Mesodermal cell (in vitro differentiated cells): ENCODE results near the gene EML4.
"Not testable (repeated sequence)": the region's sequence is repeated elsewhere in the genome, so short reads cannot be mapped to it uniquely, and the experiment has no call there.

Experiments used
- H3K27ac ChIP-seq: 2 replicates; pipeline ENCODE4 v1.7.0; 2013; ENCODE audit warnings: mild to moderate bottlenecking, low read depth, low read length, moderate library complexity; ENCODE audit not compliant: severe bottlenecking
- H3K36me3 ChIP-seq: 2 replicates; pipeline ENCODE4 v1.7.1; 2013; ENCODE audit warnings: mild to moderate bottlenecking, low read length, moderate library complexity; ENCODE audit not compliant: control insufficient read depth, insufficient read depth
- H3K4me1 ChIP-seq: one replicate; pipeline ENCODE4 v1.7.1; 2013; ENCODE audit warnings: mild to moderate bottlenecking, low read length; ENCODE audit not compliant: insufficient read depth, control insufficient read depth, poor library complexity, severe bottlenecking
- H3K4me3 ChIP-seq: 2 replicates; pipeline ENCODE4 v1.7.0; 2013; ENCODE audit warnings: low read length, control low read depth, mild to moderate bottlenecking; ENCODE audit not compliant: insufficient read depth, poor library complexity, severe bottlenecking; ENCODE audit errors: extremely low read depth
- H3K9me3 ChIP-seq: 2 replicates; pipeline ENCODE4 v1.7.1; 2013; ENCODE audit warnings: mild to moderate bottlenecking, low read length, moderate library complexity; ENCODE audit not compliant: control insufficient read depth
- WGBS, 2 experiments: methylation state at CpG; one replicate each; pipeline ENCODE4 v1.1.5; 2013; ENCODE audit warnings: missing lambda C conversion rate in 2 of 2; ENCODE audit not compliant: insufficient coverage in 2 of 2; 5-methylcytosine and 5-hydroxymethylcytosine counted together

The EML4 gene

GRCh38 chr2:42331569-42332284 is 162.6 kb downstream of the EML4 start:
- Histone ChIP-seq H3K4me3 (no peak overlapping the region), H3K9me3 (no peaks in the 10 kb centered on the region), H3K27ac (no peak overlapping the region), H3K4me1 (no peaks in the 10 kb centered on the region), H3K36me3 (peaks cover 93% of the 10 kb centered on the region)
- 83 to 100% methylated on average over 1 to 2 of the region's 9 CpGs for WGBS, 2 experiments

GRCh38 chr2:42332575-42332974 is 163.4 kb downstream of the EML4 start:
- no peak overlapping the region for H3K4me3 ChIP-seq
- no peaks in the 10 kb centered on the region for H3K4me1 ChIP-seq
- peaks cover 94% of the 10 kb centered on the region for H3K36me3 ChIP-seq
- no peaks in the 10 kb centered on the region for H3K9me3 ChIP-seq
- WGBS, 2 experiments, result 97 to 100% methylated on average over 3 of the region's 4 CpGs
- H3K27ac ChIP-seq, result no peak overlapping the region

DNA sequence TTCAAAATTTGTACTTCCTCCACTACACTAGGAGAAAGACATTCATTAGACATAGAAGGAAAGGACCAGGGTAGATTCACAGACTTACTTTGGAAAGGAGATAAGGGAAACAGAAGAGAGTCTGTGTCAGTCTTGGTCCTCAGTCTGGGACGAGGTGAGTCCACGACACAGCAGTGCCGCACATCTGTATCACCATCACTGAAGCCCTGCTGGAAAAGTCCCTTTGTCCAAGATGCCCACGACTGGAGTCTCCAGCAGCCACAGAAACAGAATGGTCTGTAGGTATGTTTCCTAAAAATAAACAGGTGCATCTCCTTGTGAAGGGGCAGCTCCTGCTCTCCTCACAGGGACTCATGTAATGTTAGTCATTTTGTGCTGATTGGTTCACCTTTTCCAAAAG is 164.4 kb downstream of the EML4 start:
- Histone ChIP-seq H3K27ac (no peak overlapping the region), H3K36me3 (peaks cover 99% of the 10 kb centered on the region), H3K4me3 (no peak overlapping the region), H3K4me1 (no peaks in the 10 kb centered on the region), H3K9me3 (no peaks in the 10 kb centered on the region)
- WGBS, 2 experiments, result 84 to 100% methylated on average over 3 to 4 of the region's 4 CpGs

- Histone ChIP-seq H3K4me1 (no peaks in the 10 kb centered on the region), H3K4me3 (no peak overlapping the region), H3K36me3 (peaks cover 95% of the 10 kb centered on the region), H3K9me3 (no peaks in the 10 kb centered on the region), H3K27ac (no peak overlapping the region)
- WGBS, 2 experiments, result 80 to 100% methylated on average over 1 of the region's 3 CpGs
Observed at GRCh38 chr2:42334220-42334619, 165.1 kb downstream of the EML4 start.

GRCh38 chr2:42334865-42335264 is 165.7 kb downstream of the EML4 start:
- H3K36me3 ChIP-seq, result peaks cover 89% of the 10 kb centered on the region
- H3K27ac ChIP-seq, H3K4me1 ChIP-seq, H3K9me3 ChIP-seq, H3K4me3 ChIP-seq: not testable (repeated sequence)
- WGBS, 2 experiments, result 88 to 96% methylated on average over 5 to 6 of the region's 6 CpGs

- Histone ChIP-seq H3K9me3 (no peaks in the 10 kb centered on the region), H3K36me3 (peaks cover 90% of the 10 kb centered on the region), H3K27ac (no peak overlapping the region), H3K4me1 (no peaks in the 10 kb centered on the region), H3K4me3 (no peak overlapping the region)
- 93 to 94% methylated on average over 8 of the region's 10 CpGs for WGBS, 2 experiments
Observed at GRCh38 chr2:42335514-42336104, 166.5 kb downstream of the EML4 start.

DNA sequence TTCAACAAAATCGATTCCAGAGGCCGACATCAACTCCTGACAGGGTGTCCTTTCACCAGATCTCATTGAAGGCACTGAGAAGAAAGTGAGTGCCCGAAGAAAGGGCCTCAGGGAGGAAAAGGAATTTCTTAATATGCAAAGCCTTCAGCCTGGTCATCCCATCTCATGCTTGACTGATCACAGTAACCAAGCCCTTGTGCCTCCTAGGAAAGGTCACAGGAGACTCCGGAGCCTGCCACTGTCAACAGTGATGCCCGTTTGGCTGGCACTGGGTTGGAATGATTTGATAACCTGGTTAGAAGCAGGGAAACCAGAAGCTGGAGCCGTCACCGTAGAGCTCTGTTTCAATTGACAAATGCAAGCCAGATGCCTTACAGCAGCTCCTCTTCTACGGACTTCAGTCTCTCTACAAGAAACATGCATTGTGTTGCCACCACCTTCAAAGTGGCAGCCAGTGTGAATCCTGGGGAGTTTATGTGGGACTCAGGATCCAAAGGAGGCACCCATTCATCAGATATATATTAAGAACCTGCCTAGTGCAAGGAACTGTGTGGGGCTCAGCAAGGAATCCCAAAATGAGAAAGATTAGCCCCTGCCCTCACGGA is 167.3 kb downstream of the EML4 start:
- Histone ChIP-seq H3K27ac (no peak overlapping the region), H3K4me3 (no peak overlapping the region), H3K4me1 (no peaks in the 10 kb centered on the region), H3K9me3 (no peaks in the 10 kb centered on the region), H3K36me3 (peaks cover 90% of the 10 kb centered on the region)
- WGBS, 2 experiments, result 92 to 98% methylated on average over 6 to 7 of the region's 9 CpGs

- WGBS, 2 experiments, result 91 to 93% methylated on average over 4 of the region's 5 CpGs
- Histone ChIP-seq H3K27ac (no peak overlapping the region), H3K9me3 (no peaks in the 10 kb centered on the region), H3K4me1 (peaks cover 8% of the 10 kb centered on the region), H3K4me3 (no peak overlapping the region), H3K36me3 (peaks cover 81% of the 10 kb centered on the region)
Observed at GRCh38 chr2:42337356-42337820, 168.2 kb downstream of the EML4 start.

DNA sequence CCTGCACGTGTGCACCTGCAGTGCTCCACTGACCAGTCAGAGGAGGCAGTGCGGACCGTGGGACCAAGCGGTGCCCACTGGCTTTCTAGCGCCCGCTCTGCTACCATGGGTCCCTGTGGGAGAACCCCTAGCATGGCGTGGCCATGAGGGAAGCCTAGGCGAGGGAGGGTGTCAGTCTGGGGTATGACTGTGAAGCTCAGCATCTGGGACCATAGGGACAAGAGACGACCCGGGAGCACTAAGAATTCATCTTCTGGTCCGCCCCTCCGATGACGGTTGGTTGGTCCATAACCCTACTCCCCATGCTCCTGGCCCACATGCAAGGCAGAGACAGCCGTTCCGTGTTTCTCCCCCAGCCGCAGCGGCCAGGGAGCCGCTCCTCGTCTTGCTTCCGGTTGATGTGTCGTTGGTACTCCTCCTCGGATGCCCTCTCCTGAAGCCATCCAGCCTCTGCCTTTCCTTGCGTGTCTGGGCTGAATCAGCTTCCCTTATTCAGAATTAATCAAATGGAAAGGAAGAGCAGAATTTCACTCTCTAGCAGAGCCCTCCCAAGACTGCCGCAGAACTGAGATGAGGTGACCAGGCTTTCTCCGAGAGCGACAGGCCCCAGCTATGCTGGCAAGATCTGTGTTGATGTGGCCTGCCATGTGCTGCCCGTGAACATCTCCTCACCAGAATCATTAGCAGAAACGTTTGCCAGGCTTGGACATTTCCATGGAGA is 168.9 kb downstream of the EML4 start:
- no peak overlapping the region for H3K27ac ChIP-seq
- no peak overlapping the region for H3K4me3 ChIP-seq
- peaks cover 14% of the 10 kb centered on the region for H3K4me1 ChIP-seq
- 95% methylated on average over 22 to 27 of the region's 28 CpGs for WGBS, 2 experiments
- peaks cover 75% of the 10 kb centered on the region for H3K36me3 ChIP-seq
- H3K9me3 ChIP-seq, result no peaks in the 10 kb centered on the region

DNA sequence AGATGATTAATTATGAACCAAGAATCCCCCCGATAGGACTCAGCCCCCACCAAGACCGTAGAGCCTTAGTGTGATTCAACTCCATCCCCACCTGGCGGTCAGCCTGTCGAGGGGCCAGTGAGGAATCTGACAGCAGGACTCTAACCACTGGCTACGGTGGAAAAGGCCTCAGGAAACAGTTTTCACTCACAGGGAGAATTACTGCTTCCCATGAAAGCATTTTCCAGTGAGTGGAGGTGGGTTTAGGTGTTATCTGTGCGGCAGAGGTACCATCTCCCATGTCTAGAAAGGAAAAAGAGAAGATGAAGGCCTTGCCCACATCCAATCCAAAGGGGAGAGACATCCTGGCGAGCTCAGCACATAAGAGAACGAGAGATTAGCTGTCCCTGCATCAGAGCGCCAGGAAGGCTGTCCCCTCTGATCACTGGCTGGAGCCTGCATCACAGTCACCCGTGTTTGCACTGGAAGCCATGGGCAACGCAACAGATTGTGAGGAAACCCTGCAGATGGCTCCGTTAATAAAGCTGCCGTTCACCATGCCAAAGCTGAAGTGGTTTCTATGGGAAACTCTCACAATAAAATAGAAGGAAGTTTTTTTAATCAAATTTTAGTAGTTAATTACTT is 169.5 kb downstream of the EML4 start:
- Histone ChIP-seq H3K4me1 (peaks cover 17% of the 10 kb centered on the region), H3K4me3 (no peak overlapping the region), H3K27ac (no peak overlapping the region), H3K36me3 (peaks cover 68% of the 10 kb centered on the region), H3K9me3 (no peaks in the 10 kb centered on the region)
- 94 to 96% methylated on average over 9 to 12 of the region's 13 CpGs for WGBS, 2 experiments
